ENCODE results near the gene RTN4RL2.

- TF ChIP-seq CTCF (IDR thresholded peaks at IDR 0.05) (no peak), POLR2AphosphoS5 (IDR thresholded peaks at IDR 0.05; ENCODE audit: insufficient read depth in 1 of 2, low read depth in 1 of 2) (no peak)
Measured at GRCh38 chr11:57464539-57465181, 4.3 kb downstream of the RTN4RL2 start.
